Activated CD8-positive, alpha-beta T cell treated with anti-CD3 and anti-CD28 coated beads for 36 hours (primary cell): Measurements from ENCODE around the gene DLG5. TPM values are rescaled to one million over a fixed set of nuclear protein-coding genes. Genes with fewer than 3 reads are reported as not detected.

ENCODE experiments used
- ATAC-seq: fragments of 200-7000 bp; cut with Tn5 transposase; one replicate; pipeline ENCODE4 v1.10.0; 2021; ENCODE audit warnings: mild to moderate bottlenecking, moderate library complexity
- CTCF ChIA-PET: fragments of 350-600 bp; sonication (Branson Sonifier 250); formaldehyde crosslinking; loops from one replicate; lab custom pipeline; 2021; ENCODE audit warnings: antibody characterized with exemption; lab: Charles Lee
- POLR2A ChIA-PET: fragments of 350-600 bp; sonication (Branson Sonifier 250); formaldehyde crosslinking; loops from one replicate; lab custom pipeline; 2021; ENCODE audit warnings: antibody characterized with exemption; lab: Charles Lee
- DNase-seq: peaks from one replicate; pipeline ENCODE4 v3.0.0-alpha.2; 2020
- H3K27ac Mint-ChIP-seq: one replicate; pipeline ENCODE4 v1.8.0; 2021; ENCODE audit warnings: mild to moderate bottlenecking, mixed read lengths
- H3K27me3 Mint-ChIP-seq: one replicate; pipeline ENCODE4 v1.8.0; 2021; ENCODE audit warnings: mixed read lengths
- H3K36me3 Mint-ChIP-seq: one replicate; pipeline ENCODE4 v1.8.0; 2021; ENCODE audit warnings: low read depth, mixed read lengths
- H3K4me1 Mint-ChIP-seq: one replicate; pipeline ENCODE4 v1.8.0; 2021; ENCODE audit warnings: low read depth, mixed read lengths
- H3K4me3 Mint-ChIP-seq: one replicate; pipeline ENCODE4 v1.8.0; 2021; ENCODE audit warnings: mild to moderate bottlenecking, moderate library complexity, mixed read lengths
- H3K9me3 Mint-ChIP-seq: one replicate; pipeline ENCODE4 v1.8.0; 2021; ENCODE audit warnings: mixed read lengths
- intact Hi-C: fragments of 100-400 bp; cut with micrococcal nuclease; formaldehyde crosslinking; loops from one replicate; pipeline ENCODE4 v1.10.0; 2022
- total RNA-seq, 2 experiments: library from RNA; stranded (reverse); gene quantifications; one replicate each; pipeline ENCODE4 v1.2.3, GENCODE V29; 2021
- TF ChIP-seq, protein P1 (sequence below): fragments of 200-600 bp; IDR thresholded peaks from one replicate; pipeline ENCODE4 v1.8.0; 2022; ENCODE audit warnings: antibody characterized with exemption, mild to moderate bottlenecking

The DLG5 gene
- total RNA-seq, 2 experiments from 2014 or later: 2.7 to 4.8 TPM

- POLR2A ChIA-PET: no interaction called here
- CTCF ChIA-PET: no interaction called here
- H3K27ac Mint-ChIP-seq: no peak overlapping the region
- H3K27me3 Mint-ChIP-seq: no peaks in the 10 kb centered on the region
- intact Hi-C loops: no loop called here
- H3K4me3 Mint-ChIP-seq: no peak overlapping the region
- no peaks in the 10 kb centered on the region for H3K36me3 Mint-ChIP-seq
- ATAC-seq (no peak), DNase-seq (no peak)
- H3K9me3 Mint-ChIP-seq: no peaks in the 10 kb centered on the region
- no peaks in the 10 kb centered on the region for H3K4me1 Mint-ChIP-seq
- TF ChIP-seq, protein P1, sequence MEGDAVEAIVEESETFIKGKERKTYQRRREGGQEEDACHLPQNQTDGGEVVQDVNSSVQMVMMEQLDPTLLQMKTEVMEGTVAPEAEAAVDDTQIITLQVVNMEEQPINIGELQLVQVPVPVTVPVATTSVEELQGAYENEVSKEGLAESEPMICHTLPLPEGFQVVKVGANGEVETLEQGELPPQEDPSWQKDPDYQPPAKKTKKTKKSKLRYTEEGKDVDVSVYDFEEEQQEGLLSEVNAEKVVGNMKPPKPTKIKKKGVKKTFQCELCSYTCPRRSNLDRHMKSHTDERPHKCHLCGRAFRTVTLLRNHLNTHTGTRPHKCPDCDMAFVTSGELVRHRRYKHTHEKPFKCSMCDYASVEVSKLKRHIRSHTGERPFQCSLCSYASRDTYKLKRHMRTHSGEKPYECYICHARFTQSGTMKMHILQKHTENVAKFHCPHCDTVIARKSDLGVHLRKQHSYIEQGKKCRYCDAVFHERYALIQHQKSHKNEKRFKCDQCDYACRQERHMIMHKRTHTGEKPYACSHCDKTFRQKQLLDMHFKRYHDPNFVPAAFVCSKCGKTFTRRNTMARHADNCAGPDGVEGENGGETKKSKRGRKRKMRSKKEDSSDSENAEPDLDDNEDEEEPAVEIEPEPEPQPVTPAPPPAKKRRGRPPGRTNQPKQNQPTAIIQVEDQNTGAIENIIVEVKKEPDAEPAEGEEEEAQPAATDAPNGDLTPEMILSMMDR: no peak
Observed at GRCh38 chr10:77863446-77863845, 63.1 kb downstream of the DLG5 start.

- intact Hi-C loops: no loop called here
- DNase-seq (no peak), ATAC-seq (no peak)
- H3K4me1 Mint-ChIP-seq: no peaks in the 10 kb centered on the region
- H3K36me3 Mint-ChIP-seq: no peaks in the 10 kb centered on the region
- ChIA-PET POLR2A (no interaction called here), CTCF (interaction anchor here (1.4 kb wide), 1 partner anchor 15 kb away, joined by 3 read pairs; no protein-coding TSS in a partner anchor)
- no peak overlapping the region for H3K27ac Mint-ChIP-seq
- H3K9me3 Mint-ChIP-seq: no peaks in the 10 kb centered on the region
- TF ChIP-seq, protein P1: no peak
- H3K4me3 Mint-ChIP-seq: no peak overlapping the region
- H3K27me3 Mint-ChIP-seq: no peaks in the 10 kb centered on the region
Observed at GRCh38 chr10:77862595-77862994, 64.0 kb downstream of the DLG5 start.

DNA sequence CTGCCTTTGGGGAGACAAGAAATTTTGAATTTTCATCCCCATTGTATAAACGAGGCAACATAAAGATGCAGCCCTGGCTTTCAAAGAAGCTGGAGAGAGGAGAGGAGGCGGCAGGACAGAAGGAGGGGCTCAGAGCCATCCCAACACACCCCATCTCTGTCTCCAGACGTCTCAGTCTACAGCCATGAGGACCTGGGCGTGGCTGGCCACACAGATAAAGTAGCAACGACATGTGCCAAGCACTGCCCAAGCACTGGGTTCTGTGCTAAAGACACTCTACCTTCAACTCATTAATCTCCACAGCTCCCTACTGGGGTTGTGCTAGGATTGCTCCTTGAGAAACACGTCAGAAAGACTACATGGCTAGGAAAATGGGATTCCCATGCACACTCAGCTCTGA is 65.2 kb downstream of the DLG5 start:
- no peak for DNase-seq

GRCh38 chr10:77859865-77860282 is 66.7 kb downstream of the DLG5 start:
- no peak for DNase-seq
- H3K9me3 Mint-ChIP-seq: no peaks in the 10 kb centered on the region
- intact Hi-C loops: no loop called here
- no peak for ATAC-seq
- ChIA-PET CTCF (no interaction called here), POLR2A (no interaction called here)
- no peaks in the 10 kb centered on the region for H3K36me3 Mint-ChIP-seq
- TF ChIP-seq, protein P1: no peak
- no peak overlapping the region for H3K27ac Mint-ChIP-seq
- H3K4me1 Mint-ChIP-seq: no peaks in the 10 kb centered on the region
- H3K27me3 Mint-ChIP-seq: no peaks in the 10 kb centered on the region
- H3K4me3 Mint-ChIP-seq: no peak overlapping the region

More for the DNA sequence above, 65.2 kb downstream of the DLG5 start:
- Mint-ChIP-seq H3K27me3 (no peaks in the 10 kb centered on the region), H3K4me3 (no peak overlapping the region), H3K9me3 (no peaks in the 10 kb centered on the region), H3K4me1 (no peaks in the 10 kb centered on the region), H3K27ac (no peak overlapping the region), H3K36me3 (no peaks in the 10 kb centered on the region)
- TF ChIP-seq, protein P1: no peak
- intact Hi-C loops: no loop called here
- no peak for ATAC-seq
- POLR2A ChIA-PET: no interaction called here
- CTCF ChIA-PET: interaction anchor here (1.4 kb wide), 1 partner anchor 14 kb away, joined by 3 read pairs; no protein-coding TSS in a partner anchor

GRCh38 chr10:77859200-77859864 is 67.2 kb downstream of the DLG5 start:
- ATAC-seq (no peak), DNase-seq (no peak)
- ChIA-PET CTCF (interaction anchor here (1.3 kb wide), 1 partner anchor 12 kb away, joined by 8 read pairs; no protein-coding TSS in a partner anchor), POLR2A (no interaction called here)
- TF ChIP-seq, protein P1: no peak
- Mint-ChIP-seq H3K27ac (no peak overlapping the region), H3K27me3 (no peaks in the 10 kb centered on the region), H3K4me3 (no peak overlapping the region), H3K9me3 (no peaks in the 10 kb centered on the region), H3K4me1 (no peaks in the 10 kb centered on the region), H3K36me3 (no peaks in the 10 kb centered on the region)
- intact Hi-C loops: no loop called here
